HG03378 (cell line): ENCODE measurements around the gene ZDHHC21.
A peak's percentile ranks its signal among the peaks of the same experiment; 100 is the strongest.

Experiments
- ATAC-seq: cut with Tn5 transposase; IDR thresholded peaks from one replicate; pipeline ENCODE4 v1.9.1; 2021; ENCODE audit warnings: mild to moderate bottlenecking, moderate library complexity; ENCODE audit not compliant: unreplicated experiment

Gene ZDHHC21, protein sequence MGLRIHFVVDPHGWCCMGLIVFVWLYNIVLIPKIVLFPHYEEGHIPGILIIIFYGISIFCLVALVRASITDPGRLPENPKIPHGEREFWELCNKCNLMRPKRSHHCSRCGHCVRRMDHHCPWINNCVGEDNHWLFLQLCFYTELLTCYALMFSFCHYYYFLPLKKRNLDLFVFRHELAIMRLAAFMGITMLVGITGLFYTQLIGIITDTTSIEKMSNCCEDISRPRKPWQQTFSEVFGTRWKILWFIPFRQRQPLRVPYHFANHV

DNA sequence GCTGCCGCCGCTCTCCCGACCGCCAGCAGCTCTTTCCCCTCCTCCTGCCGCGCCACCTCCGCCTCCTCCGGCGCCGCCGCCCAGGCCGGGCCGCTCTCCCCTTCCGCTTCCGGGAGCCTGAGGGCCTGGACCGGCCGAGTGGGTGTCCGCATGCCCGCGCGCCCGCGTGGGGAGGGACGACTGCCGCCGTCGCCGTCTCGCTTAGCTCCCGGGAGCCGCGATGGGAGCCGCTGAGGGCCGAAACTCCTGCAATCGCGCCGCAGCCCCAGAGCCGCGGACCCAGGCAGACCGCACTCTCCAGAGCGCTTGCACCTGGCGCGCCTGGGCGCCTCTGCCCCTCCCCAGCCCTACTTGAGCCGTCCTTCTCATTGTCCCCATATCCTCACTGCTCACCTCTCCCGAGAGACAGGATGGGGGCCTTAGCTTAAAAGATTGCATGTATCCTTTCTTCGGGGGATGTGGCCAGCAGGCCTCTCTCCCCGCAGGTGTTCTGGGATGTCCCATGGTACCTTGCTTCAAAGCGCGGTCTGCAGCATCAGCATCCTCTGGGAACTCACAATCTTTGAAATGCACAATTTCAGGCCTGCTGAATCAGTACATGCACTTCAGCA is at the start of gene ZDHHC21:
Gene ZDHHC21 (minus strand): TSS at position 182 of the 611 bp plus-strand sequence. CDS start 19,092 bp downstream, outside the sequence.
- ATAC-seq: peak; percentile 54

DNA sequence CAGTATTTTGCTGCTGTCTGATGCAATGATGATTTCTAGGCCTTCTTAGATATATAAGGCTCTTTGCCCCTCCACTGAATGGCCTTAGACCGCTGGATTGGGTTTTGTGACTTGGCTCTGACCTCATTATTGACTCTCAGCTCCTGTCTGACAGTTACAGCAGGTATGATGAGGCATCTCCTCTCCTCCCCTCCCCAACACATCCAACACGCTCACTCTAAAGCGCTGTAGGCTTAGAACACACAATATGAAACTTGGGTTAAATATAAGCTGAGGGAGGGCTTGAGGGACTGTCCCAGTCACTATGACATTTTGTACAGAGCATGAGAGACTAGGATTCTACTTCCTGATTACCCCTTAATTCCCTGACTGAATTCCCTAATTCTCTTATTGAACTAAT is 48.1 kb upstream of the ZDHHC21 start:
- ATAC-seq: peak; percentile 88

DNA sequence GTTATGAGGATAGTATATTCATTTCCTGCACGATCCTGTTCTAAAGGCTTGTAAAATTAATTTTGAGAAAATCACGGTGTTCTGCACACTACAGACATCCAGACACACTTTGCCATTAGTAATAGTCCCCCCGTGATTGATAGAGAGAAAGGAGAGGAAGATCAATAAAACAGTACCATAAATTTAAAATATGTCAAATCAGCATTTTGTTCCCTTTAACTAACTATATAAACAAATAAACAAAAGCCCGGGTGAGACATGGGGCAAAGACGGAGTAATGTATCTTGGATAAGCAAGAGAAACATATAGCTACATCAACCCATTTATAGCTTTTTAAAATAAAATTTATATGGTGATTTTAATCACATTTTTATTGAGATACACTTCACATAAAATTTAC is 39.9 kb upstream of the ZDHHC21 start:
- no peak for ATAC-seq

DNA sequence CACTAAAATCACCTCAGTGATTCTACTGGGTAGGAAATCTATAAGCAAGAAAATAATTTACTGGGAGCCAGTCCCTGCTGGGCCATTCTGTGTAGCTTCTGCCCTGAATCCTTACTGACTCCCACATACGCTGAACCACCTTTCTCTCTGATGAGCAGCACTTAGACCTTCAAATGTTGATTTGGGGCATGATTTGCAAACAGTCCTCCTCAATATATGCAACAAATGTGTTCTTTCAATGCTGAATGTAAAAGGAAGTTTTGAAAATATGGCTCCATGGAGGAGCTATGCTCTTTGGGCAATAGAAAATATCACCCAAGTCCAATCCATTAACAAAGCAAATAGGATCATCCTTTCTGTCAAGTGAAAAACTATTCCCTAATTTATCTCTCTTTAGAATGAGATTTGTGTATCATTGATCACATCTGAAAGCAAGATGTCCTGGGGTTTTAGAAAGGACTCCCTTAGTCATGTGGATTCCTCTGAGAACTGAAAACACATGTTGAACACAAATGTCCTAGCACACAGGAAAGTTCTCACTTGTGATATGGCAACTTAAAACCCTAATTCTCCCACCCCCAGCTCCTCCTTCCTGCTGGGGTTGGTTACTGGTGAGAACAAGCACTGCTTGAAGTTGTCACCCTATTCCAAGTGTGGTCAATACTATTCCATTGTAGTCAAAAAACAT is 38.2 kb upstream of the ZDHHC21 start:
- no peak for ATAC-seq

DNA sequence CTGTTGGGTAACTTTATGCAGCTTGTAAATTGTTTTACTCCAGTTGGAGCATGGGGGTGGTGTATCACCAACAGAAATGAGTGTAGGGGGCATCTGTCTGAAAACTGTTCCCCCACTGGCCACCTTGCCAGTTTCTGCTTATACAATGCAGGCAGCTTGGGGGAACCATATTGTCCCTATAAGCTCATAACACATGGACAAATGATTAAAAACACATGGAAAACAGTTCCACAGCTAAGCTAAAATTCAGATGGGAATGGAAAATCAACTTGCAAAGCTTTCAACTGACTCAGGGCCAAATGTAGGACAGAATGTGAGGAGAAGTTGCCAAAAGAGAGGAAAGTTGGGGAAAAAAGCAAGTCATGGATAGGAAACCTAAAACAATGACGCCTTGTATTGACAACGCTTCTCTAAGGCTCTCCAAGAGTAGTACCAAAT is 37.2 kb upstream of the ZDHHC21 start:
- no peak for ATAC-seq

DNA sequence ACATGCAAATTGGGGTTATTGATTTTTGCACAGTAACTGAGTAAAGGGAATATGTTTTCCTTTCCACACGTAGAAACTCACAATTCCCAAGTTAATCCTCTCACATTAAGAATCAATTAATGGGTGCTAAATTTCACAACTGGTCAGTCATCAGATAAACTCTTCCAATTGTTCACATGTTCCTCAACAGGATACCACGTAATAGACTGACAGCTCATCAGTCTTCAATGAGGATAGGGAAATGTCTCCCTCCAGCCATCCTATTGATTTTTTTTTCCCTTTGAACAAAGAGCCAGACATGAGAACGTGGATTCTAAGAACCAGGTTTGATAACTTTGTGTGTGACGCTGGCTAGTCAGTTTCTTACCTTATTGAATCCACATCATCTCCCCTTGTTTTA is 30.1 kb upstream of the ZDHHC21 start:
- no peak for ATAC-seq

DNA sequence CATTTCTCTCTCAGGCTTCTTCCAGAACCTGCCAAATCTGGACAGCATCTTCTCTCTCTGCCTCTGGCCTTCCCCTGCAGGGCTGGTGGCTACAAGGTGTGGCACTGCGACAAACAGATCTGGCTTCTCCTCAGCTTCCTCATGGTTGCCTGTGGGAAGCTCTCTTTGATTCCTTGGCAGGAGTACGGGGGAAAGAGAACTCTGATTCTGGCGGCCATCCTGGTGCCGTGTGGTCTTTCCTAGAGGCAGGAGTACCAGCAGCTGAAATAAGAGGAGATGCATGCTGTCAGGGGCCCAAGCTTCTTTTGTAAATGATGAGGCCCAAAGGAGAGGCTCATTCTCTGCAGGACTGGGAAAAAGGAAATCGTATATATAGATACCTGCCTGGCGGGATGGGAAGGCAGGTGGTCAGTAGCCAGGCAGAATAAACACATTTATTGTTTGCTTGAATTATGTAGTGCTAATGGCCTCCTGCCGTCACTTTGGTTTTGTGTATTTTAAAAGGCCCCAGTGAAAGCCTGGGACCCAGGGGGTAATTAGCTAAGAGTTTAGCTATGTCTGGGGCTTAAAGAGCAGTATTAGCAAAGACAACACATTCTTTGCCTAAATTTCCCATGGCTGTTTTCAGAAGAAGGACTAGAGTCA is 29.3 kb upstream of the ZDHHC21 start, which contains the start of gene CER1:
Gene CER1 (minus strand): TSS at position 343 of the 645 bp plus-strand sequence. CDS start 61 bp downstream, at position 282.
- no peak for ATAC-seq

DNA sequence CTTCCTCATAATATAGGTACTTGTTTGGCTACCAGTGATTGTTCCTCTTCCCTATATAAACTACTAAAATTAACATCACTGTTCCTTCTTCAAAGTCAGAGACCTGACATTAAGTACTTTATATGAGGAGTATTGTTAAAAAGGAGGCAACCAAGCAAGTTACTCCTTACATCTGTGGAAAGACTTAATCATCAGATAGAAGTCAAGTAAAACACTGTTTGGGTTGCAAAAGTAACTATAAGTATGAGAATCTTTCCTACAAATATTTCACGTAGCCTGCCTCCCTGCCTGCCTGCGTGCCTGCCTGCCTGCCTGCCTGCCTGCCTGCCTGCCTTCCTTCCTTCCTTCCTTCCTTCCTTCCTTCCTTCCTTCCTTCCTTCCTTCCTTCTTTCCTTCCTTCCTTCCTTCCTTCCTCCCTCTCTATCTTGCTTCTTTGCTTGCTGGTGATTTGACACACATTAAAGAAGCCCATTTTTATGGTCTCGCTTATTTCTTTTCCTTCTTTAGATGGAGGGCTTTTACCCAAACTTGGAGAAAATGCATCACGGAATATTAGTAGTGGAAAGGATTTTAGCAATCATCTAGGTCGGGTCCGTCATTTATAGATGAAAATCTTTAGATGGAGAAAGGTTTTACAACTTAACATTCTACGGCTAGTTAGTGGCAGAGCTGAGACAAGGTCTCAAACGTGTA is 26.1 kb upstream of the ZDHHC21 start:
- ATAC-seq: no peak

DNA sequence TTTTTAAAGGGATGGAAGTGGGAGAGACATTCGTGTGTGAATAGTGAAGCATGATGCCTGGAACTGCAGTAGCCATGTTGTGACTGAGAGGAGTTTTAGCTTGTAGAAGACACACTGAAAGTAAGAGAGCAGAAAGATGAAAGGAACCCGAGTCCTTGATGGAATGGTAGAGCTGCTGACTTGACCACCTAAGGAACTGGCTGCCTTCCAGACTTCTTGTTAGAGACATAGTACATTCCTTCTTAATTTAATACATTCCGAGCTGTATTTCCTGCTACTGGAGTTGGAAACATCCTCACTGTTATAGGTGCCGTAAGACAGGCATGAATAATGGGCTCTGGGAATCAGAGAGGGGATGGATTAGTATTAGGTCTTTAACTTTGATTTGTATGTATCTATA is 21.9 kb upstream of the ZDHHC21 start:
- ATAC-seq: no peak

DNA sequence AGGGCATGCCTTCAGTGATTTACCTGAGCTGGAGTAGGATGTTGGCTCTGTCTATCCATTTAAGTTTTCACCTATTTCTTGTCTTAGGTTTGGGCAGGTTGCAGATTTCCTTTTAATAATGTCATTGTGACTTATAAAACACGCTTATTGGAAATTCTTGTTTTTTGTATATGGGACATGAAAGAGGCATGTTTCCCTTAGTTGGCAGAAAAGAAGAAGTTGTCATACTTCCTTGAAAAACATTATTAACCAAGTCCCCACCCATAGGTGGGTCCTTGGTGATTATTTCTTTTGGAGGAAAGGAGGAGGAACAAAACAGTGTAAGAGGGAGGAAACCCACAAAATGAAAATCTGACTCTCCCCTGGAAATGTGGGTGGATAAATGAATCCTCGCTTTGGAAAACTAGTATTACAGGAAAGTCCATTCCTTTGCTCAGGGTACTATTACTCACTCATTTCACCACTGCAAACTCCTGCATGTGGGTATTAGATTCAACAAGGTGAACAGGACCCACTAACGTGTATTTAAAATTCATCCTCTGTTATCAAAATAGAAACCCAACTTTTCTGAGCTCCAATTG is 20.0 kb upstream of the ZDHHC21 start:
- ATAC-seq: no peak

DNA sequence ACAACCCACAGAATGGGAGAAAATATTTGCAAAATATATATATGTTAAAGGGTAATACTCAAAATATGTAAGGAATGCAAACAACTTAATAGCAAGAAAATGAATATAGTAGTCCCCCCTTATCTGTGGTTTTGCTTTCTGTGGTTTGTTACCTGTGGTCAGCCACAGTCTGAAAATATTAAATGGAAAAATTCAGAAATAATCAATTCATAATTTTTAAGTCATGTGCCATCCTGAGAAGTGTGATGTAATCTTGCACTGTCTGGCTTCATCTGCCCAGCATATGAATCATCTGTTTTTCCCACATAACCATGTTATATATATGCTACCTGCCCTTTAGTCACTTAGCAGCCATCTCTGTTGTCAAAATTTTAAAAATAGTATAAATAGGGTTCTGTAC is 17.6 kb upstream of the ZDHHC21 start:
- no peak for ATAC-seq

DNA sequence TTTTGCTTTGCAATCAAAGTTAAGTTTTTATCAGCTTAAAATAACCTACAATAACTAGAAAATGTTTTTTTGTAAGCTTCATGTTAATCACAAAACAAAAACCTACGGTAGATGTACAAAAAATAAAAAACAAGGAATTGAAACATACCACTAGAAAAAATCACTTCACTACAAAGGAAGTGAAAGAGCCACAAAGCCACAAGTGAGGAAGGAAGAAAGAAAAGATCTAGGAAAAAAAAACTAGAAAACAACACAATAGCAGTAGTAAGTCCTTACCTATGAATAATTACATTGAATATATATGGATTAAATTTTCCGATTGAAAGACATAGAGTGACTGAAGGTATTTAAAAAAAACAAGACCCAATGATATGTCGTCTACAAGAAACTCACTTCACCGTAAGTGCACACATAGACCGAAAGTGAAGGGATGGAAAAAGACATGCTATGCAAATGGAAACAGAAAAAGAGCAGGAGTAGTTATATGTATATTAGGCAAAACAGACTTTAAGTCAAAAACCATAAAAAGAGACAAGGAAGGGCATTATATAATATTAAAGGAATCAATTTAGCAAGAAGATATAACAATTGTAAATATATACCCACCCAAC is 13.4 kb upstream of the ZDHHC21 start:
- peak; percentile 75 for ATAC-seq

DNA sequence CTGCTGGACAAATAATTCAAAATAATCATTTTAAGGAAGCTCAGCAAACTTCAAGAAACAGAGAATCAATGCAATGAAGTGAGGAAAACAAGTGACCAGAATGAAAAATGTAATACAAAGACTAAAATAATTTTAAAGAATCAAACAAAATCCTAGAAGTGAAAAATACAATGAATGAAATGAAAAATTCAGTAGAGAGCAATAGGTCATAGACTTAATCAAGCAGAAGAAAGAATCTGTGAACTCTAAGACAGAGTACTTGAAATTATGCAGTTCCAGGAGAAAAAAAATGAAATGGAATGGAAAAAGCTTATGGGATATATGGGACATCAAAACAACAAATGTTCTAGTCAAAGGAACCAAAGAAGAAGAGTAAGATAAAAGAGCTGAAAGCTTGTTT is 11.8 kb upstream of the ZDHHC21 start:
- ATAC-seq: no peak

DNA sequence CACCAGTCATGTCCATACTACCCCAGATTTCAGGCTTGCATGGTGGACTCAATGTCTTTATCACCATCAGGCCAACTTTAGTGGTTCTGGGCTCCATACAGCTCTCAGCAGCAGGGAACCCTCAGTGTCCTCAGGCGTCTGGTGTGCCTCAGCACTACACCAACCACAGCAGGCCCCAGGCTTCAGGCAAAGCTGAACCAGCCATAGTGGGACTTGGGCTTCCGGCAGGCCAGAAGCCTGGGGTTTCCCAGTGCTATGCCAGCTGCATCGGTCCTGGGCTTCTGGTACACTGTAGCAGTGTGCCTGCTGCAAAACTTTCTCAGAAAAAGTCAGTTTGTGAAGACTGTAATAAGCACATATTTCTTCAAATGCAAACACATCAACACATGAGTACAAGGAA is 11.0 kb upstream of the ZDHHC21 start:
- ATAC-seq: no peak

DNA sequence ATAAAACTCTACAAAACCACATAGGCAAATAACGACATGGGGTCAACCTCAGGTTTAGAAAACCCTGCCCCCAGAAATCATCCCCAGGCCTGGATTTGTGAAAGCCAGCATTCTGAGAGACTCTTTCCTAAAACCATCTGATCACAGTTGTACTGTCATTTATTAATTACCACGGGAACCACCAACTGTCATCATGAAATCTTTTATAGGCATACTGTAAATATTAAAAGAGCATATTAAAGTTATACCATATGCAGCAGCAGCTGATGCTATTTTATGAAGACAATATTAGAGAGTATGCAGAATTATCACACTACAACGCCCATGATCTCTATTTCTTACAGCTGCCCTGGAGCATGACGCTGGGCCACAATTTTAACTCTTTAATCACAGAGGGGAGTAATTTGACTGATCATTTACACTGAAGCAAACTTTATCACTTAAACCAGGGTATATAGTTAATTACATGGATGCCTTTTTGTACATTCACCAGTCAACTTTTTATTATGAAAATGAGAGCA is 9.0 kb upstream of the ZDHHC21 start:
- ATAC-seq: no peak

DNA sequence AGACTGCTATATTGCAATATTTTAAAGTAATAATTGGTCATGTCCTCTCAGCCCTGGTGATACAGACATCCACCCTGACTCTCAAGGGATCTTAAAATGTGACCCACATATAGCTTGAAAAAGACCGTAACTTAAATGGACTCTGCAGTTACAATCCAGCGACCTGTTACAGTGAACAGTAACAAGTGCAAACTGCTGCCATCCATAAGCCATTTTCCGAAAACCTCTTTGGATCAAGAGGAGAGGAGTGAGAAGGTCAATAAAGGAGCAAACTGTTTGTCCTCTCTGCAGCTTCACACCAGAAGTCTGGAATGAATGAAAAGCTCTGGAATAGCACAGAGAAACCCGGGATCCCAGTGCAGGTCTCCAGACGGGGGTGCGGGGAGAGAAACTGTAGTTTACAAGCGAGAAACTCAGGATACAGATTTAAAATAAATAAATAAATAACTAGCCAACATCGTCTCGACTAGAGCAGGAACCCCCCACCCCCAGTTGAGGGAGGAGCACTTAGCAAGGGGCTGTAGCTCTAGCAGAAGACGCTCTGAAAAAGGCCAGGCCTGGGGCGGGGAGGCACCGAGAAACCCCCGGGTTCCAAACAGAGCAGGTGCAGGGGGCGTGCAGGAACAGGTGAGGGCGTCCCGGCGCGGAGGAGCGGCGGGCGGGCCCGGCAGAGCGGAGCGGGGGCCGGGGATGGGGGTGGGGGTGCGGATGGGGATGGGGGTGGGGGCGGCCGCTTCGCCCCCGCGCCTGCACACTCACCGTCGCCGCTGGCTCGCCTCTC is 572 bp downstream of the ZDHHC21 start:
- ATAC-seq: peak; percentile 28

DNA sequence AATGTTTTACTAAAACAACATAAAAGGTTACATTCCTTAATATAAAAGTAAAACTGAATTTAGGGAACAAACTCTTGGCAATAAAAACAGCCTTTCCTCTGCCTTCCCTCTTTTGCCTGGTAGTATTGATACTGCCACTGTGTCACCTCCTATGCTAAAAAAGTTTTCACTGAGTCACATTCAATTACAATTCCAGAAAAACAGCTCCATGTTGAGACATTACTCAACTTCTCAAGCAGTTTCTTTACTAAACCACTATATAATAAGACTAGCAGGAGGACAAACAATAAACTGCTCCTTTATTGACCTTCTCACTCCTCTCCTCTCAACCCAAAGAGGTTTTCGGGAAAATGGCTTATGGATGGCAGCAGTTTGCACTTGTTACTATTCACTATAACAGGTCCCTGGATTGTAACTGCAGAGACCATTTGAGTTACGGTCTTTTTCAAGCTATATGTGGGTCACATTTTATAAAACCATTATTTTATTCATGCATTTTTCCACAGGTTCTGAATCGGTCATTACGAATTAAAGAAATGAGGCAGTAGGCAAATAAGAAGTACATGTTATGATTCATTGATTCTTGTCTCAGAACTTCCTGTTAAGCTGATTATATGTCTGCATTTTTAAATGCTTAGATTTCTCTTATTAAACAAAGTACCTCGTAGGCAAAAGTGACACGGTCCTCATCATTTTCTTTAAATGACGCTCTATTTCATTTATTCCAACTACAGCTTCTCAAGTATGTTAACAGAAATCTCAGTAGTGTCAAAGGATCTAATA is 2.1 kb downstream of the ZDHHC21 start:
- ATAC-seq: no peak

DNA sequence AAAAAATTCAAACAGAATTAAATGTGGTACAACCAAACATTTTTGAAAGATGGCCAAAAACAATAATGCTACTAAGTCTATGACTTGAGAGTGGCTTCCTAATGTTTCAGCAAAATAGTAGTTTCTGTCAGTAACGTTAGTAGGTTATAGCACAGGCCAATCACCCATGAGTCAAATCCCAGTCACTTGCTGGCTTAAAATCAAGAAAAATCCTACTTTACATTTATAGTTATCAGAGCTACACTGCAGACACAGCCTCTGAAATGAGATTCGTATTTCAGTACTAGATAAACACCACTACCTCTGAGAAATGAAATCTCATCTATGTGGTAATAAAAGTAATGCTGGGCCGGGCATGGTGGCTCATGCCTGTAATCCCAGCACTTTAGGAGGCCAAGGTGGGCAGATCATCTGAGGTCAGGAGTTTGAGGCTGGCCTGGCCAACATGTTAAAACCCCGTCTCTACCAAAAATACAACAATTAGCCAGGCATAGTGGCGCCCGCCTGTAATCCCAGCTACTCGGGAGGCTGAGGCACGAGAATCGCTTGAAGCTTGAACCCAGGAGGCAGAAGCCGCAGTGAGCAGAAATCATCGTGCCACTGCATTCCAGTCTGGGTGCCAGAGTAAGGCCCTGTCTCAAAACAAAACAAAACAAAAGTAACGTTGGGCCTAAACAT is 6.1 kb downstream of the ZDHHC21 start:
- ATAC-seq: no peak
